Vagina (tissue), 2 donors: ENCODE results near the gene CLDN34.

ENCODE experiments used
- CTCF ChIP-seq, 3 experiments: fragments of 450-650 bp in 2 of 3; fragments of 200-600 bp in 1 of 3; sonication (generic) in 1 of 3; IDR thresholded peaks; one replicate each; pipeline ENCODE4 v1.5.1; 2017 to 2019; ENCODE audit warnings: antibody characterized with exemption in 3 of 3, mild to moderate bottlenecking in 2 of 3, moderate library complexity in 2 of 3
- POLR2A ChIP-seq, 2 donors: fragments of 450-650 bp; IDR thresholded peaks; one replicate each; pipeline ENCODE4 v1.6.1; 2017; ENCODE audit warnings: antibody characterized with exemption in 2 of 2, mild to moderate bottlenecking in 2 of 2, moderate library complexity in 2 of 2

GRCh38 chrX:10008483-10009056, 41.4 kb downstream of the CLDN34 start:
- TF ChIP-seq POLR2A (IDR thresholded peaks at IDR 0.05) (no peak), CTCF (IDR thresholded peaks at IDR 0.05) (no peak)
